Chondrocyte (in vitro differentiated cells): ENCODE results near the gene PTPRC. TPM values are rescaled to one million over a fixed set of nuclear protein-coding genes. Genes with fewer than 3 reads are reported as not detected.

ENCODE experiments used
- DNase-seq: peaks from one replicate; pipeline ENCODE4 v3.0.0; 2021; ENCODE audit warnings: mixed read lengths, low spot score
- H3K27ac Mint-ChIP-seq: one replicate; pipeline ENCODE4 v1.8.0; 2021; ENCODE audit warnings: mild to moderate bottlenecking, moderate library complexity, mixed read lengths; ENCODE audit not compliant: unreplicated experiment
- H3K27me3 Mint-ChIP-seq: 2 replicates; pipeline ENCODE4 v1.8.0; 2021; ENCODE audit warnings: low read depth, mixed read lengths
- H3K36me3 Mint-ChIP-seq: 2 replicates; pipeline ENCODE4 v1.8.0; 2021; ENCODE audit warnings: low read depth, mixed read lengths
- H3K4me1 Mint-ChIP-seq: 2 replicates; pipeline ENCODE4 v1.8.0; 2021; ENCODE audit warnings: low read depth, mild to moderate bottlenecking, mixed read lengths
- H3K4me3 Mint-ChIP-seq: one replicate; pipeline ENCODE4 v1.8.0; 2021; ENCODE audit warnings: mild to moderate bottlenecking, moderate library complexity, mixed read lengths; ENCODE audit not compliant: unreplicated experiment
- H3K9me3 Mint-ChIP-seq: 2 replicates; pipeline ENCODE4 v1.8.0; 2021; ENCODE audit warnings: low read depth, mixed read lengths
- total RNA-seq: library from RNA; stranded (reverse); gene quantifications from 3 replicates; pipeline ENCODE4 v1.2.1, GENCODE V29; 2021
- TF ChIP-seq, protein P1 (sequence below): fragments of 200-600 bp; sonication (generic); IDR thresholded peaks from 2 replicates; pipeline ENCODE4 v1.5.0; 2021; ENCODE audit warnings: antibody characterized with exemption, mild to moderate bottlenecking, moderate library complexity

PTPRC gene
- total RNA-seq, 1 donor from 2014 or later = not detected

DNA sequence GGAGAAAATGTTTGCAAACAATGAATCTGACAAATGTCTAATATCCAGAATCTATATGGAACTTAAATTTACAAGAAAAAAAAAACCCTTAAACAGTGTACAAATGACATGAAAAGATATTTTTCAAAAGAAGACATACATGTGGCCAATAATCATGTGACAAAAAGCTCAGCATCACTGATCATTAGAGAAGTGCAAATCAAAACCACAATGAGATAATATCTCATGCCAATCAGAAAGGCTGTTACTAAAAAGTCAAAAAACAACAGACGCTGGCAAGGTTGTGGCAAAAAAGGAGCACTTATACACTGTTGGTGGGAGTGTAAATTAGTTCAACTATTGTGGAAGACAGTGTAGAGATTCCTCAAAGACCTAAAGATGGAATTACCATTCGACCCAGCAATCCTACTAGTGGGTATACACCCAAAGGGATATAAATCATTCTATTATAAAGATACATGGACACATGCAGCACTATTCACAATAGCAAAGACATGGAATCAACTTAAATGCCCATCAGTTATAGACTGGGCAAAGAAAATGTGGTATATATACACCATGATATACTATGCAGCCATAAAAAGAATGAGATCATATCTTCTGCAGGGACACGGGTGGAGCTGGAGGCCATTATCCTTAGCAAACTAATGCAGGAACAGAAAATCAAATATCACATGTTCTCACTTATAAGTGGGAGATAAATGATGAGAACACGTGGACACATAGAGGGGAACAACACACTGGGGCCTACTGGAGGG is 123.2 kb downstream of the PTPRC start:
- Mint-ChIP-seq H3K4me3 (no peak overlapping the region), H3K4me1 (peaks cover 11% of the 10 kb centered on the region), H3K9me3 (no peaks in the 10 kb centered on the region), H3K36me3 (no peaks in the 10 kb centered on the region), H3K27me3 (no peaks in the 10 kb centered on the region), H3K27ac (no peak overlapping the region)
- no peak for DNase-seq
- TF ChIP-seq, protein P1, sequence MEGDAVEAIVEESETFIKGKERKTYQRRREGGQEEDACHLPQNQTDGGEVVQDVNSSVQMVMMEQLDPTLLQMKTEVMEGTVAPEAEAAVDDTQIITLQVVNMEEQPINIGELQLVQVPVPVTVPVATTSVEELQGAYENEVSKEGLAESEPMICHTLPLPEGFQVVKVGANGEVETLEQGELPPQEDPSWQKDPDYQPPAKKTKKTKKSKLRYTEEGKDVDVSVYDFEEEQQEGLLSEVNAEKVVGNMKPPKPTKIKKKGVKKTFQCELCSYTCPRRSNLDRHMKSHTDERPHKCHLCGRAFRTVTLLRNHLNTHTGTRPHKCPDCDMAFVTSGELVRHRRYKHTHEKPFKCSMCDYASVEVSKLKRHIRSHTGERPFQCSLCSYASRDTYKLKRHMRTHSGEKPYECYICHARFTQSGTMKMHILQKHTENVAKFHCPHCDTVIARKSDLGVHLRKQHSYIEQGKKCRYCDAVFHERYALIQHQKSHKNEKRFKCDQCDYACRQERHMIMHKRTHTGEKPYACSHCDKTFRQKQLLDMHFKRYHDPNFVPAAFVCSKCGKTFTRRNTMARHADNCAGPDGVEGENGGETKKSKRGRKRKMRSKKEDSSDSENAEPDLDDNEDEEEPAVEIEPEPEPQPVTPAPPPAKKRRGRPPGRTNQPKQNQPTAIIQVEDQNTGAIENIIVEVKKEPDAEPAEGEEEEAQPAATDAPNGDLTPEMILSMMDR = no peak

DNA sequence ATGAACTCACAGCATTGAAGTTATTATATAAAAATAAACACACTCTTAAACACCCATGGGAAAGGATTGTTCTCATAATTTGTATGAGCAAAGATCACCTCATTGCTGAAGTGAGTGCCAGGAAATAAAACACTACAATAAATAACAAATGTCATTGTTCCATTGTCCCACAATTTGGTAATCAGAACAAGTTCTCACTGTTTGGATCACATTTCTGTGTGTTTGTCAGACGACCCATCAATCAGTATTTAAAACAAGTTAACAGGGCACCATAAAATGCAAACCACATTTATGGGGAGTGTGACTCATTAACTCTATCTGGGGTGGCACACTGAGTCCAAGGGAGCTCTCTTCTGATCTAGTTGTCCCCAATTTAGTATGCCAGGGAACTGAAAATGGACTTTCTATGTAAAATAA is 124.5 kb downstream of the PTPRC start:
- DNase-seq = no peak
- no peak overlapping the region for H3K4me3 Mint-ChIP-seq
- TF ChIP-seq, protein P1 = no peak
- no peak overlapping the region for H3K27ac Mint-ChIP-seq
- H3K36me3 Mint-ChIP-seq = no peaks in the 10 kb centered on the region
- peaks cover 11% of the 10 kb centered on the region for H3K4me1 Mint-ChIP-seq
- H3K9me3 Mint-ChIP-seq = no peaks in the 10 kb centered on the region
- no peaks in the 10 kb centered on the region for H3K27me3 Mint-ChIP-seq

DNA sequence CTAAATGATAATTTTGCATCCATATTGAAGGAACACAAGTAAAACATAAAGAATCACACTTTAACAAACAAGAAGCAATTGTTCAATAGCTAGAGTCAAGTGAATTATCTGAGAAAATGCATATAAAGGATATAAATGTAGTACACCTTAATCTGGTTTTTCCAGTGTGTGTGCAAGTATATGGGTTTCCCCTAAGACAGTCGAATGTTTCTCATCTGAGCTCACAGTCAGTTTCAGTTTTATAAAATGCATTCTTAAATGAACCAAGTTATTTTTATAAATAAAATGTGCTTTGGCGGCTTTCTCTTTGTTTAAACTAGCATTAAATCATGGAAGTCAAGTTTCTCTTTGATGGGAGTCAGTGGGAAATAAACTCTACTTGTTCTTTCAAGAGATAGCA is 125.9 kb downstream of the PTPRC start:
- H3K9me3 Mint-ChIP-seq = no peaks in the 10 kb centered on the region
- TF ChIP-seq, protein P1 = no peak

DNA sequence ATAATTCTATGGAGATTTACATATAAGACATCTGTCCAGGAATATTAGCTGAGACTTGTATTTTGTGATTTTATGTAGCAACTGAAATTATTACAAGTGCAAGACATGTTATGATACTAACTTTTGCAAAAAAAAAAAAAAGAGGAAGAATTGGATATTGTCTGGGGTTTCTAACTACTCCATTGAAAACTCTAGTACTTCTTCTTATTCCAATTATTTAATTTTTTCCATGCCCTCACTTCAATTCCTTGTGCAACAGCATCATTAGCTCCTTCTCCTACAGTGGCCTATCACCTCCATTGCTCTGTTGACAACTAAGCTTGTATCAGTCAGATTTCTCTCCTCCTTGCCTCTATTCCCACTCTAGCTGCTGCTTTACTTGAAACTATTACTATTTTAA is 126.6 kb downstream of the PTPRC start:
- Mint-ChIP-seq H3K4me3 (no peak overlapping the region), H3K4me1 (peaks cover 11% of the 10 kb centered on the region), H3K27me3 (no peaks in the 10 kb centered on the region), H3K9me3 (no peaks in the 10 kb centered on the region), H3K27ac (no peak overlapping the region), H3K36me3 (no peaks in the 10 kb centered on the region)
- no peak for DNase-seq
- TF ChIP-seq, protein P1 = no peak

More for the DNA sequence above, 125.9 kb downstream of the PTPRC start:
- H3K36me3 Mint-ChIP-seq = no peaks in the 10 kb centered on the region
- H3K4me3 Mint-ChIP-seq = no peak overlapping the region
- H3K27ac Mint-ChIP-seq = no peak overlapping the region
- peaks cover 11% of the 10 kb centered on the region for H3K4me1 Mint-ChIP-seq
- H3K27me3 Mint-ChIP-seq = no peaks in the 10 kb centered on the region
- no peak for DNase-seq

DNA sequence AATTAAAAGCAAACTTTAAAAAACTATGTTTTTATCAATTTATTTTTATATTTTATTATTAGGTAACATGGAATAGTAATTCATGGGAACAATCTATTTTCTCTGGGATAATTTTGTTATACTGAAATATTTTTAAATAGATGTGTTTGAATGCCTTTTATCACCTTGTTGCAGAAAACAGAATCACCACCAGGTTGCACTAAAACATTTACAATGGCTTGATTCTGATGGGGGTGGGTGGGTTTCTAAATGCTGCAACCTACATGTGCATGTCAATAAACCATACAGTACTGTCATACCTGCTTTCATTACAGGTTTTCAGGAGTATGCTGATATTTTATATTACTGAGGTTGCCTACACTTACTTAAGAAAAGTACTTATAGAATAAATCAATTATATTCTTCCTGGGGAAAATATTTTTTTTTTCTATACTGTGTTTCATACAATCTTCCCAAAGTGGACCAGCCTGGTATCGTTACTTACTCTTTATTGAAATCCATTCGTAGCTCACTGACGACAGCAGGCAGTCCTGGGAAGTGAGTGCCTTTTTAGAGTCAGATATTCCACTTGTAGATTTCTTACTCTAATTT is 132.8 kb downstream of the PTPRC start:
- Mint-ChIP-seq H3K36me3 (no peaks in the 10 kb centered on the region), H3K27me3 (no peaks in the 10 kb centered on the region), H3K9me3 (no peaks in the 10 kb centered on the region), H3K4me1 (peaks cover 35% of the 10 kb centered on the region), H3K4me3 (no peak overlapping the region), H3K27ac (no peak overlapping the region)
- DNase-seq = no peak
- TF ChIP-seq, protein P1 = peak; percentile 92
